Stimulated activated CD4-positive, alpha-beta T cell treated with anti-CD3 and anti-CD28 coated beads, Interleukin-1b, Interleukin-23, amount 100 ng/mL, for 24 hours (primary cell): ENCODE results near the gene CIAPIN1.

Experiments used
- DNase-seq, 4 experiments: peaks; one replicate each; pipeline ENCODE4 v3.0.0-alpha.2; 2020; ENCODE audit warnings: low read depth in 4 of 4, low spot score in 1 of 4

Gene CIAPIN1

DNA sequence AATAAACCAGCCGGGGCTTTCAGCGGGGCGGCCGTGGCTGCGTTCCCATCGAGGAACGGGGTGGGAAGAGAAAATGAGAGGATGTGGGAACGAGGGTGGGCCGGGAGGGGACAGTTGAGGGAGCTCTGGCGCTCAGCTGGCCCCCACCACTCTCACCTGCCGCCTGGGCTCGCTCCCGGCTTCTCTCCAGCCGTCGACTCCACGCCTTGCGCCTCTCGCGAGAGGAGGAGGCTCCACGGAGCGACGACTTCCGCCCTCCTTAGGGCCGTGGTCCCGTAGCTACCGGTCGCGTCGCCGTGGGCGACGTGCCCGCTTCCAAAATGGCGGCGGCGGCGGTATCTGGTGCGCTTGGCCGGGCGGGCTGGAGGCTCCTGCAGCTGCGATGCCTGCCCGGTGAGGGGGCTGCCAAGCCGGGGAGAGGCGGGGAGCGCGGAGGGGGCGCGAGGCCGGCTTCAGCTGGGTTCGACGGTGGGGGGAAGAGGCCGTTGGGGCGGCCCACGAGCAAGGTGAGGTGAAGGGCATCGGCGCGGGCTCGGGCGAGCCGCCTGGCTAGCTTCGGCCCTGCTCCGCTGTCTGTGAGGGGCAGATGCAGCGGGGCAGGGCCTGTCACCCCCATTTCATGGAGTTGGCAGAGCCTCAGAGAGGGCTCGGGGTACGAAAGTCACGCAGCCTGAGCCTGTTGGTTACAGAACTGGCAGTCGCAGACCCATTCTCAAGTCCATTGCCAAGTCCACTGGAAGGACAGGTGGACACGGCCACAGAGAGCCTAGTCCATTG lies at the start of gene CIAPIN1, which contains the start of gene COQ9:
TSS of gene CIAPIN1 (minus strand) at position 200 of the 777 bp plus-strand sequence. CDS start 6,457 bp downstream, outside the sequence.
TSS of gene COQ9 (plus strand) at position 294 of the 777 bp plus-strand sequence. CDS start at position 321, 27 bp downstream.
- DNase-seq = peak; percentile 79 to 88 (median 85)

DNA sequence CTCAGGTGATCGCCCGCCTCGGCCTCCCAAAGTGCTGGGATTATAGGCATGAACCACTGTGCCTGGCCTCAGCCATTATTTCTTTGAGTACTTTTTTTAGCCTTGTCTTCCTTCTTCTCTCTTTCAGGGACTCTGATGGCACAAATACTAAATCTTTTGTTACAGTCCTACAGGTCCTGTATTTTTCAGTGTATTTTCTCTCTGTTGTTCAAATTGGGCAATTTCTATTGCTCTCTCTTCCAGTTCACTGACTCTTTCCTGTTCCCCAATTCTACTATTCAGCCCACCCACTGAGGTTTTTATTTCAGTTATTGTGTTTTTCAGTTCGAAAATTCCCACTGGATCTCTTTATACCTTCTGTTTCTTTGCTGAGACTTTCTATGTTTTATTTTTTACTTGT lies 46.6 kb upstream of the CIAPIN1 start:
- DNase-seq = no peak

DNA sequence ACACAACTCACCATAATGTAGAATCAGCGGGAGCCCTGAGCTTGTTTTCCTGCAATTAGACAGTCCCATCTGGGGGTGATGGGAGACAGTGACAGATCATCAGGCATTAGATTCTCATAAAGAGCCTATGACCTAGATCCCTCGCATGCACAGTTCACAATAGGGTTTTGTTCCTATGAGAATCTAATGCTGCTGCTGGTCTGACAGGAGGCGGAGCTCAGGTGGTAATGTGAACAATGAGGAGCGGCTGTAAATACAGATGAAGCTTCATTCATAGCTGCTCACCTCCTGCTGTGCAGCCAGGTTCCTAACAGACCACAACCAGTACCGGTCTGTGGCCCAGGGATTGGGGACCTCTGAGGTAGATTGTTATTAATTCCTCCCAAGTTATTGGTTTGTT lies 42.0 kb upstream of the CIAPIN1 start:
- DNase-seq = no peak

DNA sequence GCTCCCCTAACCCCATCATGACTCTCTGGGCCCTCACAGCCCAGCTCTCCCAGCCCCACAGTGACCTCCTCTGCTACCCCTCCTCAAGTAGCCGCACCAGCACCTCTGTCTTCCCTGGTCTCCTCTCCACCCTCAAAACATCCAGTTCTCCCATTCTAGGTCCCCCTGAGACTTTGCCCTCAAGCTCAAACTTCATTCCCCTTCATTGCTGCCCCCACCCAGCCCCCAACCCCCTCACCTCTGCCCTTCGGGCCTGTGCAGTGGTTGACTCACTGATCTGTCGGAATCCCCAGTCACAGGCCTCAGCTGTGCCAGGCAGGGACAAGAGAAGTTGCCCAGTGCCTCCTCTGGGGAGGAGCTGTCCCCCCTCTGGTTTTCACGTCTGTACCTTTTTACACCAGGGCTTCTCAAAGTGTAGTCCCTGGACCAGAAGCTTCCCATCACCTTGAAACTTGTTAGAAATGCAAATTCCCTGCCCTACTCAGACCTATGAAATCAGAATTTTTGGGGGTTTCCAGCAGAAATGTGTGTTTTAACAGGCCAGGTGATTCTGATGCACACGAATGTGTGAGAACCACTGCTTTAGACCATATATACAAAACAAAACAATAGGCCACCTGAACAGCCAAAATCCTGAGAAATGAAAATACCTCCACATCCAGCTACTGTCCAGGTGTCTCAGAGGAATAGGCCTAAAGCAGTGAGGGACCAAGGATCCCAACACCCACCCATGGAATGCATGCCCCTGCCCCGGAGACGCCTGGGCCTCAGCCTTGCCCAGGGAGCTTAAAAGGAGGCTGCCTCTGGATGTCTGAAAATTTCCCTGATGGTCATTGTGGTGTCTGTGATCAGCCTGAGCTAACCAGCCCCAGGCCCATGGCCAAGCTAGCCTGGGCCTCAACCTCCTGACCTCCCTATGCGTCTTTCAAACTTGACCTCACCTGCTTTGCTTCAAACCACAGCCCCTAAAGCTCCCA lies 40.0 kb upstream of the CIAPIN1 start:
- DNase-seq = no peak

DNA sequence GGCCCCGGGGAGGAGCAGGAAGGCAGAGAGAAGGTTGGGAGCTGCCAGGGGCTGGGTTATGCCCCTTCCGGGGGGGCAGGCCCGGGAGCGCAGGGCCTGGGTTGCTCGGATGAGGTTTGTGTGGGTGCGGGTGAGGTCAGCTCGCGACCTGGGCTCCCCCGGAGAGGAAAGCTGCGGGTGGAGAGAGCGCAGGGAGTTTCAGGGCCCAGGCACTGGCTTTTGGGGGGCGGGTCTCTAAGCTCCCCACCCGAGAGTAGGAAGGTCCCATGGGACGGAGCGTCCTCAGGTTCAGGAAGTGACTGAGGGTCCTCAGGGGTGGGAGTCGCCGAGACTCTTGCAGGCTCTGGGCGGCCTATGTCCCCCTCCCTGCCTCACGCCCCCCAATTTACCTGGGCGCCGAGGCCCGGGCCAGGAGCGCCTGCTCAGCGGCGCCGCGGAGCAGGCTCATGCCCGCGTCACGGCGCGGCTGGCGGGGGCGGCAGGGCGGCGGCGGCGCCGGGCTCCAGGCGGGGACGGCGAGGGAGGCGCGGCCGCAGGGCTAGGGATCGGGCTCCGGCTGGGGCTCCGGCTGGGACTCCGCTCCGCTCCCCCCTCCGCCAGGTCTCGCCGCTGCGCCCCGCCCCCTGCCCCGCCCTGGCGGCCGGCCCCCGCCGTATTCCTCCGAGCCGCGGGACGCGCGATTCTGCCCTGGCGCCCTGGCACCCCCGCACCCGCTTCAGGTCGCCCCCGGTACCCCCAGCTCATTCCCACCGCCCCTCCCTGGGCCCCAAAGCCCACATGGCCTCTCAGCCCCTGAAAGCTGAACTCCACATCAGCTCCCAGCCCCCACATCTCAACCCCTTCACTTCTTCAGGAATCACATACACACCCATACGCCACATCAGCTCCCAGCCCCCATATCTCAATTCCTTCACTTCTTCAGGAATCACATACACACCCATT lies 39.0 kb upstream of the CIAPIN1 start, which contains the start of gene DOK4:
TSS of gene DOK4 (minus strand) at position 578 of the 942 bp plus-strand sequence. CDS start 6,986 bp downstream, outside the sequence.
- peak; percentile 57 to 79 (median 74) for DNase-seq

GRCh38 chr16:57485091-57485915 lies 38.1 kb upstream of the CIAPIN1 start:
- no peak for DNase-seq

DNA sequence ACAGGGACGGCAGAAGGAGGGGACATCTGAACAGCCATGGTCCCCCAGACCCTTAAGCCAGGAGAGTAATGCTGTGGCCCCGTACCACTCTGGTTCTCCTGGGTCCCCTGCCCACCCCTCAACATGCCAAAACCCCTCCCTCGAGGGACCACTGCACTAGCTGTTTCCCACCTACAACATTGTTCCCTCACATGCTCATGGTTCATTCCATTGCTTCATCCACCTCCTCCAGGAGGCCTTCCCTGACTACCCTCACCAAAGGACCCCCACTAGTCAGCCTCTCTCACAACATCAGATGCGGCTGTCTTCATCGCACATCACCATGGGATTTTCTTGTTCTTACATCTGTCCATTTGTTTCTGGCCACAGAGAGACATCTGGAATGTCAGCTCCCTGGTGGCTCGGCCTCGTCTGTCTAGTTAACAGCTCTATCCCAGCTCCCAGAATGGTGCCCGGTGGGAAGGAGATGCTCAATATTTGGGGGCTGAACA lies 37.4 kb upstream of the CIAPIN1 start:
- no peak for DNase-seq

DNA sequence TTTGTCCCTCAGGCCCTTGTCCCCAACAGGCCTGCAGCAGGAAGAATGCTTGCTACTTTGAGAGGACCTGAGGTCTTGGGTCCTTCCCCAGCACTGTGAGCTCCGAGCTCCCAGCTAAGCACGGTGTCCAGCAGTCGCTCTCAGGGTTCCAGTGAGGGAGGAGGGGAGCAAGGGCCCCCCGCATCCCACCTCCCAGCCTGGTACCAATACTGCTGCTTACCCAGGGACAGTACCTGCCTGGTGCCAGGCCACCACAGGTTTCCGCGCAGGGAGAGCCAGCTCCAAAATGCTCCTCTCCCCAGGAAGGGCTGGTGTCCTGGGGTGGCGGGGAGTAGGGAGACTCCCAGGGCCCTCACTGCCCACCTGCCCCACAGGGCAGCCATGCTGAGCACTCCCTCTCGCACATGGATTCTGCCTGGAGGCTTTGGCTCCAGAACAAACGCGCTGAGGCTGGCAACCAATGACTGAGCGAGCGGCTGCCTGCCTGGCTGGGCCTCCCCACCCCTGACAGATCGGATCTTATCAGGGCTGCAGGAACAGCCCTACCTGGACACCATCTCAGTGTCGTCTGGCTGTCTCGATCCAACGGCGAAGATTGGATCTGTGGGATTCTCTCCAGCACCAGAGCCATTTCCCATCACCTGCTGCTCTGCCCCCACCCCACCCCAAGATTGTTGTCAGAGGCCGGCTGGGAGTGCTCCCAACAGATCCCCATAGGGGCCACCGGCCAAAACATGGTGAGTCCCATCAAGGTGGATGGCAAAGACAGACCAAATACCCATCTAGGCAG lies 36.7 kb upstream of the CIAPIN1 start:
- DNase-seq = no peak

GRCh38 chr16:57482845-57483545 lies 35.8 kb upstream of the CIAPIN1 start:
- no peak for DNase-seq

DNA sequence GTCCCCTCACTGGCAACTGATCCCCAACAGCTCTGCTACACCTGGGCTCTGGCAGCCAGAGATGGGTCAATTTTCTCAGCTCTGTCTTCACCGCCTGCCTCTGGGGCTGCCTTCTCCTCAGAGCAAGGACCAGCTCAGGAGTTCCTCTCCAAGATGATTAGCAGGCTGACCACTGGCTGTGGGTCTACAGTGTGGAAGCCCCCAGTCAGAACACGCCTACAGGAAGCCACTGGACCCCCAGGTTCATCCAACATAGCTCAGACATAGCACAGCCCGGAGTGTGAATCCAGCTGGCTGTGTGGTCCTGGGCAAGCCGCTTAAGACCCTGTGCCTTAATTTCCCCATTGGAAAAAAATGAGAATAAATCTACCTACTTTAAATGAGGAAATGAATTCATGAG lies 34.2 kb upstream of the CIAPIN1 start:
- no peak for DNase-seq

DNA sequence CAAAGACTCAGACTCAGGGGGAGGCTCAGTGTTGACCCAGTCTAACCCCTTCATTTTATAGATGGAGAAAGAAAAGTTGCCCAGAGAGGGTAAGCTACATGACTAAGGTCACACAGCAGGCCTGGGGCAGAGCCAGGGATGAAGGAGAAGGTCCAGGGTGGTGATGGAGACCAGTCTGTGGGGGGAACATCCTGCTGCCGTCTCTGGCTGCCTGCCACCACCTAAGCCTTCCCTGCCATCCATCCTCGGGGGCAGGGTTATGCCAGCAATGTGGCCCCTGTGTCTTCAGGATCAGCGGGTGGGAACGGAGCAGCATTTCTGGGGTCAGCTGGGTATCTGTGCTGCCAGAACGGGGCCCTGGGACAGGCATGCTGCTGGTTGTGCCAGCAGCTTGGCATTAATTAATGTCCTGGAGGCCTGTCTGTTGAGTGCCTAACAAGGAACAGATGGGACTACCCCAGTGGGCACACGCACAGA lies 33.6 kb upstream of the CIAPIN1 start:
- DNase-seq = no peak

DNA sequence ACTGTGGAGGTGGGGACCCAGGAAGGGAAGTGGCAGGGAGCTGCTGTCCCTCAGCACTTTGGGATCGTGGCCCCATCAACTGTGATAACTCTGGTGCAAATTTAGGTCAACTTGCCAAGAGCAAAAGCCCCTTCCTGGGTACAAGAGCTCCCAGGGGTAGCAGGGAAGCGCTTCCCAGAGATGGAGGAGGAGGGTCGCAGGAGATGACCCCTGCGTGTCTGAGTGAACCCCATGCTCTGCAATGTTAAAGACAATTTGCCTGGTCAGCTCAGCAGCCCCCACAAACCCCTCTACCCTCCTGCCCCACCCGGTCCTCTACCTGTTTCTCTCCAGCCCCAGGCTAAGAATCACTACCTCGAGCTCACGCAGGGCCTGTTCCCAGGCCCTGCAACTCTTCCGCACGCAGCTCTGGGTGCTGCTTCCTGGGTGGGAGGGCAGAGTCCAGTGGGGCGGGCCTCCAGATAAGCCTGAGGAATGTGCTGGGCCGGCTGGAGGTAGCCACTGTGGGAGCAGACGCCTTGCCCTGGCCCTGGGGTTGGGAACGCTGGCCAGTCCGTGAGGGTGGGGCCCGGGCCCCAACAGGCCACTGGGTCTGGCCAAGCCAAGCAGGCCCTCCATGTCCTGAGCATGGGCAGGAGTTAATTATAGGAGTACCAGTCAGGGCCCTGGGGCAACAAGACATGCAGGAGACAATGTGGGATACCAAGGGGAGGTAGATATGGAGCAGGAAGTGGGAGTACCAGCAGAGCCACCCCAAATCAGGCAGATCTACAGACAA lies 33.0 kb upstream of the CIAPIN1 start:
- DNase-seq = no peak

GRCh38 chr16:57479205-57479975 lies 32.2 kb upstream of the CIAPIN1 start:
- DNase-seq = no peak

- DNase-seq = no peak
Measured at GRCh38 chr16:57478396-57479204, 31.4 kb upstream of the CIAPIN1 start.

- DNase-seq = no peak
Measured at GRCh38 chr16:57477531-57478202, 30.5 kb upstream of the CIAPIN1 start.
